GM06990 (cell line): Measurements from ENCODE around the gene GTPBP4.
A peak's percentile ranks its signal among the peaks of the same experiment; 100 is the strongest.
"Not testable (repeated sequence)": the region's sequence is repeated elsewhere in the genome, so short reads cannot be mapped to it uniquely, and the experiment has no call there.

Experiments used
- DNase-seq: peaks from one replicate; pipeline ENCODE4 v3.0.0-alpha.2; 2011; ENCODE audit not compliant: insufficient read length; ENCODE audit errors: extremely low read depth
- H3K27me3 ChIP-seq: replicated peaks from 2 replicates; pipeline ENCODE4 v1.6.0; 2011; ENCODE audit warnings: low read length; ENCODE audit not compliant: control insufficient read depth, insufficient read depth
- H3K36me3 ChIP-seq: 2 replicates; pipeline ENCODE4 v1.5.1; 2011; ENCODE audit warnings: low read length; ENCODE audit not compliant: control insufficient read depth, insufficient read depth
- H3K4me3 ChIP-seq: replicated peaks from 2 replicates; pipeline ENCODE4 v1.5.1; 2011; ENCODE audit warnings: low read depth, mild to moderate bottlenecking, control low read depth, low read length
- TF ChIP-seq, protein P1 (sequence below): IDR thresholded peaks from 2 replicates; pipeline ENCODE4 v1.5.1; 2011; ENCODE audit warnings: low read length, control low read depth, mild to moderate bottlenecking, inconsistent platforms; ENCODE audit not compliant: insufficient read depth, poor library complexity, severe bottlenecking

The GTPBP4 gene

GRCh38 chr10:1035201-1035600 is 47.0 kb downstream of the GTPBP4 start:
- Histone ChIP-seq H3K4me3 (no peak overlapping the region), H3K36me3 (peaks cover 2% of the 10 kb centered on the region), H3K27me3 (no peaks in the 10 kb centered on the region)
- no peak for DNase-seq
- TF ChIP-seq, protein P1, sequence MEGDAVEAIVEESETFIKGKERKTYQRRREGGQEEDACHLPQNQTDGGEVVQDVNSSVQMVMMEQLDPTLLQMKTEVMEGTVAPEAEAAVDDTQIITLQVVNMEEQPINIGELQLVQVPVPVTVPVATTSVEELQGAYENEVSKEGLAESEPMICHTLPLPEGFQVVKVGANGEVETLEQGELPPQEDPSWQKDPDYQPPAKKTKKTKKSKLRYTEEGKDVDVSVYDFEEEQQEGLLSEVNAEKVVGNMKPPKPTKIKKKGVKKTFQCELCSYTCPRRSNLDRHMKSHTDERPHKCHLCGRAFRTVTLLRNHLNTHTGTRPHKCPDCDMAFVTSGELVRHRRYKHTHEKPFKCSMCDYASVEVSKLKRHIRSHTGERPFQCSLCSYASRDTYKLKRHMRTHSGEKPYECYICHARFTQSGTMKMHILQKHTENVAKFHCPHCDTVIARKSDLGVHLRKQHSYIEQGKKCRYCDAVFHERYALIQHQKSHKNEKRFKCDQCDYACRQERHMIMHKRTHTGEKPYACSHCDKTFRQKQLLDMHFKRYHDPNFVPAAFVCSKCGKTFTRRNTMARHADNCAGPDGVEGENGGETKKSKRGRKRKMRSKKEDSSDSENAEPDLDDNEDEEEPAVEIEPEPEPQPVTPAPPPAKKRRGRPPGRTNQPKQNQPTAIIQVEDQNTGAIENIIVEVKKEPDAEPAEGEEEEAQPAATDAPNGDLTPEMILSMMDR, result no peak

DNA sequence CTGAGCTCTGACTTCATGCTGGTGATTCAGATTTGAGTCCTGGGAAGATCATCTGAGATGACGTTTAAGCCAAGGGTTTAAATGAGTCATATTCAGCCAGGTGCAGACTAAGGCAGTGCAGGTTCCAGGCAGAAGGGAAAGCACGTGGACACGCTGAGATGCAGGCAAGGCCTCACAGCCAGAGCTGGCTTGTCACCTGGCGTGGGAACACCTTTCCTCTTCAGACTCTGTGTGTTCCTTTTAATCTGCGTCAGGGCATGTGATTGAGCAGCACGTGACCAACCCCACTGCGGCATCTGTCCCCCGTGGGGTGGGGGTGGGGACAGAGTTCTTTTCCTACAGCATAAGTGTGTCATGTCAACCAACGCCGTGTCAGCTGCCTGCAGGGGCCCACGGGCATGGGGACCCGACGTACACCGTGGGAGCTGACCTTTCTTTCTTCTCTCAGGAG is 48.1 kb downstream of the GTPBP4 start:
- TF ChIP-seq, protein P1, result no peak
- peak; percentile 57 for DNase-seq

DNA sequence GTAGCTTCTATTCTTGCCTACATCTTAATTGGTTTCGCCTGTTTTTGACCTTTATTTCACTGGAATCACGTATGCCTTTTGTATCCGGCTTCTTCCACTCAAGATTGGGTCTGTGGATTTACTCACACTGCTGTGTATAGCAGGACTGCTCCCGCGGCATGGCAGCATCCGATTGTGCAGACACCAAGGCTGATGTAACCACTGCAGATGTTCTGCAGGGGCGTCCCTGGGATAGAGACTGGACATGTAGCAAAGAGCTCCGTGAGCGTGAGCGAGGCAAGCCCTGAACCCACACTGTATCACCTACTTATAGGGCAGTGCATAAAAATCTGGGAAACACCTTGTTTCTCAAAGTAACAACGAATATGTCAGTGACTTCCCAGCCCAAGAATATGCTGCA is 48.9 kb downstream of the GTPBP4 start:
- DNase-seq, result no peak
- Histone ChIP-seq H3K27me3 (no peaks in the 10 kb centered on the region), H3K4me3 (no peak overlapping the region), H3K36me3 (peaks cover 3% of the 10 kb centered on the region)
- TF ChIP-seq, protein P1, result no peak

More for the DNA sequence above, 48.1 kb downstream of the GTPBP4 start:
- Histone ChIP-seq H3K36me3 (peaks cover 3% of the 10 kb centered on the region), H3K4me3 (no peak overlapping the region), H3K27me3 (no peaks in the 10 kb centered on the region)

DNA sequence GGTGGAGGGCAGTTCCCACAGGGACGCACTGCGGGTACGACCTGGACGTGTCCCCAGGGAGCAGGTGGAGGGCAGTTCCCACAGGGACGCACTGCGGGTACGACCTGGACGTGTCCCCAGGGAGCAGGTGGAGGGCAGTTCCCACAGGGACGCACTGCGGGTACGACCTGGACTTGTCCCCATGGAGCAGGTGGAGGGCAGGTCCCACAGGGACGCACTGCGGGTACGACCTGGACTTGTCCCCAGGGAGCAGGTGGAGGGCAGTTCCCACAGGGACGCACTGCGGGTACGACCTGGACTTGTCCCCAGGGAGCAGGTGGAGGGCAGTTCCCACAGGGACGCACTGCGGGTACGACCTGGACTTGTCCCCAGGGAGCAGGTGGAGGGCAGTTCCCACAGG is 50.5 kb downstream of the GTPBP4 start:
- DNase-seq, H3K4me3 ChIP-seq, H3K36me3 ChIP-seq, H3K27me3 ChIP-seq: not testable (repeated sequence)

GRCh38 chr10:1040133-1040532 is 51.9 kb downstream of the GTPBP4 start:
- peaks cover 4% of the 10 kb centered on the region for H3K36me3 ChIP-seq
- DNase-seq, result no peak
- H3K4me3 ChIP-seq, result no peak overlapping the region
- TF ChIP-seq, protein P1, result no peak
- H3K27me3 ChIP-seq, result no peaks in the 10 kb centered on the region

DNA sequence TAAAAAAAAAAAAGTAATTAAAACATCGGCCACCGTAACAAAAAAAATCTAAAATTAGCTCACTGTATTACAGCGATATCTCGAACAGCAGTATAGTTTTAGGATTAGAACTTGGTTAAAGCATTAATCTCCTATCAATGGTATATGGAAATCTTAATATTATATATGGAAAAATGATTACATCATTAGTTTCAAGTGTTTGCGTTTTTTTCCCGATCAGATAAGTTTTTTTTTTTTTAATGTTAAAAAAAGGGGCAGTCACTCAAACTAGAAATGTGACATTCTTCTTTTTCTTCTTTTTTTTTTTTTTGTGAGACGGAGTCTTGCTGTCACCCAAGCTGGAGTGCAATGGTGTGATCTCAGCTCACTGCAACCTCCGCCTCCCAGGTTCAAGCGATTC is 53.3 kb downstream of the GTPBP4 start:
- Histone ChIP-seq H3K4me3 (no peak overlapping the region), H3K36me3 (peaks cover 4% of the 10 kb centered on the region), H3K27me3 (no peaks in the 10 kb centered on the region)
- TF ChIP-seq, protein P1, result no peak
- no peak for DNase-seq
